Choroid plexus epithelial cell (primary cell): Measurements from ENCODE around the gene MIPOL1.

ENCODE experiments used
- DNase-seq: peaks from one replicate; pipeline ENCODE4 v3.0.0-alpha.2; 2010; ENCODE audit warnings: low read depth
- H3K4me3 ChIP-seq: 2 replicates; pipeline ENCODE4 v1.5.1; 2011; ENCODE audit warnings: low read depth, mild to moderate bottlenecking, control low read depth, low read length, moderate library complexity
- CTCF ChIP-seq: conservative IDR thresholded peaks from 2 replicates; pipeline ENCODE4 v1.5.1; 2011; ENCODE audit warnings: low read depth, mild to moderate bottlenecking, control low read depth, inconsistent platforms, low read length, moderate library complexity

Gene MIPOL1

GRCh38 chr14:37464192-37464858, 266.6 kb downstream of the MIPOL1 start:
- no peak for TF ChIP-seq CTCF
- H3K4me3 ChIP-seq = no peak overlapping the region
- DNase-seq = no peak

GRCh38 chr14:37466003-37466622, 268.4 kb downstream of the MIPOL1 start:
- H3K4me3 ChIP-seq = no peak overlapping the region
- no peak for DNase-seq
- TF ChIP-seq CTCF = no peak

- no peak for TF ChIP-seq CTCF
- peak; percentile 30 for DNase-seq
- H3K4me3 ChIP-seq = no peak overlapping the region
Observed at GRCh38 chr14:37466623-37467088, 268.9 kb downstream of the MIPOL1 start.

GRCh38 chr14:37469650-37470049, 271.9 kb downstream of the MIPOL1 start:
- DNase-seq = no peak
- H3K4me3 ChIP-seq = no peak overlapping the region
- TF ChIP-seq CTCF = no peak

GRCh38 chr14:37470251-37470650, 272.5 kb downstream of the MIPOL1 start:
- no peak overlapping the region for H3K4me3 ChIP-seq
- no peak for DNase-seq
- TF ChIP-seq CTCF = no peak

- TF ChIP-seq CTCF = no peak
- DNase-seq = no peak
- H3K4me3 ChIP-seq = no peak overlapping the region
Observed at GRCh38 chr14:37472906-37473305, 275.2 kb downstream of the MIPOL1 start.

- no peak for DNase-seq
- no peak overlapping the region for H3K4me3 ChIP-seq
- no peak for TF ChIP-seq CTCF
Observed at GRCh38 chr14:37474191-37474590, 276.5 kb downstream of the MIPOL1 start.
